WTC11 (cell line): ENCODE measurements around the gene PHLDA3. TPM values are rescaled to one million over a fixed set of nuclear protein-coding genes. Genes with fewer than 3 reads are reported as not detected.

ENCODE experiments used
- ATAC-seq: fragments of 200-7000 bp; cut with Tn5 transposase; 2 replicates; pipeline ENCODE4 v1.10.0; 2021; ENCODE audit warnings: mild to moderate bottlenecking, moderate library complexity
- CTCF ChIA-PET: fragments of 300-600 bp; sonication (Branson Sonifier 250); formaldehyde crosslinking; loops from one replicate; lab custom pipeline; 2021; ENCODE audit warnings: antibody characterized with exemption; lab: Charles Lee
- POLR2A ChIA-PET: fragments of 350-600 bp; sonication (Branson Sonifier 250); formaldehyde crosslinking; loops from one replicate; lab custom pipeline; 2021; ENCODE audit warnings: antibody characterized with exemption; lab: Charles Lee
- DNase-seq: peaks from one replicate; pipeline ENCODE4 v3.0.0; 2021; ENCODE audit warnings: low spot score
- H3K27ac Mint-ChIP-seq: 2 replicates; pipeline ENCODE4 v1.8.0; 2021; ENCODE audit warnings: mixed read lengths
- H3K27me3 Mint-ChIP-seq: 2 replicates; pipeline ENCODE4 v1.8.0; 2021; ENCODE audit warnings: low read depth, mild to moderate bottlenecking, moderate library complexity, mixed read lengths
- H3K36me3 Mint-ChIP-seq: 2 replicates; pipeline ENCODE4 v1.8.0; 2021; ENCODE audit warnings: mixed read lengths
- H3K4me1 Mint-ChIP-seq: 2 replicates; pipeline ENCODE4 v1.8.0; 2022; ENCODE audit warnings: mixed read lengths
- H3K4me3 Mint-ChIP-seq: 2 replicates; pipeline ENCODE4 v1.8.0; 2021; ENCODE audit warnings: mild to moderate bottlenecking, moderate library complexity, mixed read lengths
- H3K9me3 Mint-ChIP-seq: 2 replicates; pipeline ENCODE4 v1.8.0; 2021; ENCODE audit warnings: mixed read lengths
- CBFB ChIP-seq: sonication (generic); formaldehyde crosslinking; IDR thresholded peaks from 2 replicates; pipeline ENCODE4 v1.8.1; 2022; ENCODE audit warnings: mild to moderate bottlenecking, low read depth, missing genetic modification reagents
- CREM ChIP-seq: sonication (generic); formaldehyde crosslinking; IDR thresholded peaks from 2 replicates; pipeline ENCODE4 v1.8.1; 2022; ENCODE audit warnings: mild to moderate bottlenecking, missing genetic modification reagents, moderate library complexity
- E2F4 ChIP-seq: sonication (generic); formaldehyde crosslinking; IDR thresholded peaks from 2 replicates; pipeline ENCODE4 v1.8.1; 2022; ENCODE audit warnings: low read depth, mild to moderate bottlenecking, moderate library complexity, missing genetic modification reagents, borderline replicate concordance
- FOXK1 ChIP-seq: sonication (generic); formaldehyde crosslinking; IDR thresholded peaks from 2 replicates; pipeline ENCODE4 v1.8.0; 2022; ENCODE audit warnings: mild to moderate bottlenecking, moderate library complexity, missing genetic modification reagents
- FOXP4 ChIP-seq: sonication (generic); formaldehyde crosslinking; IDR thresholded peaks from 2 replicates; pipeline ENCODE4 v1.8.0; 2022; ENCODE audit warnings: mild to moderate bottlenecking, missing genetic modification reagents
- GRHL2 ChIP-seq: fragments of 250-450 bp; sonication (Bioruptor Pico); IDR thresholded peaks from 2 replicates; pipeline ENCODE4 v1.8.0; 2022; ENCODE audit warnings: mild to moderate bottlenecking, moderate library complexity; ENCODE audit not compliant: insufficient replicate concordance, severe bottlenecking
- GTF2I ChIP-seq: fragments of 250-450 bp; sonication (Bioruptor Pico); conservative IDR thresholded peaks from 2 replicates; pipeline ENCODE4 v1.4.0; 2021; ENCODE audit warnings: mild to moderate bottlenecking
- HMGA2 ChIP-seq: fragments of 250-450 bp; sonication (Bioruptor Pico); IDR thresholded peaks from 2 replicates; pipeline ENCODE4 v1.4.0; 2021; ENCODE audit warnings: mild to moderate bottlenecking, moderate library complexity
- SP1 ChIP-seq: sonication (generic); formaldehyde crosslinking; conservative IDR thresholded peaks from 2 replicates; pipeline ENCODE4 v1.8.1; 2022; ENCODE audit warnings: missing genetic modification reagents
- TEAD4 ChIP-seq: sonication (generic); formaldehyde crosslinking; IDR thresholded peaks from 2 replicates; pipeline ENCODE4 v1.8.0; 2022; ENCODE audit warnings: mild to moderate bottlenecking, missing genetic modification reagents
- TP53 ChIP-seq: sonication (generic); formaldehyde crosslinking; IDR thresholded peaks from 2 replicates; pipeline ENCODE4 v1.8.1; 2023; ENCODE audit warnings: mild to moderate bottlenecking, missing genetic modification reagents
- ZBTB21 ChIP-seq: sonication (generic); formaldehyde crosslinking; IDR thresholded peaks from 2 replicates; pipeline ENCODE4 v1.8.1; 2023; ENCODE audit warnings: mild to moderate bottlenecking, missing genetic modification reagents, borderline replicate concordance
- ZNF263 ChIP-seq: sonication (generic); formaldehyde crosslinking; IDR thresholded peaks from 2 replicates; pipeline ENCODE4 v1.8.1; 2022; ENCODE audit warnings: low read depth, mild to moderate bottlenecking, moderate library complexity, missing genetic modification reagents
- ZNF281 ChIP-seq: sonication (generic); formaldehyde crosslinking; IDR thresholded peaks from 2 replicates; pipeline ENCODE4 v1.8.0; 2023; ENCODE audit warnings: mild to moderate bottlenecking, missing genetic modification reagents
- ZNF416 ChIP-seq: fragments of 250-450 bp; sonication (Bioruptor Pico); IDR thresholded peaks from 2 replicates; pipeline ENCODE4 v1.9.0; 2021; ENCODE audit warnings: mild to moderate bottlenecking, inconsistent platforms
- ZNF423 ChIP-seq: fragments of 250-450 bp; sonication (Bioruptor Pico); IDR thresholded peaks from 2 replicates; pipeline ENCODE4 v2.1.2; 2022; ENCODE audit warnings: mild to moderate bottlenecking, moderate library complexity
- ZNF425 ChIP-seq: fragments of 250-450 bp; sonication (Bioruptor Pico); conservative IDR thresholded peaks from 2 replicates; pipeline ENCODE4 v1.9.0; 2021; ENCODE audit warnings: mild to moderate bottlenecking
- total RNA-seq: library from RNA; stranded (reverse); gene quantifications from 3 replicates; pipeline ENCODE4 v1.2.3, GENCODE V29; 2021
- TF ChIP-seq, protein P1 (sequence below): fragments of 250-450 bp; sonication (Bioruptor Pico); IDR thresholded peaks from 2 replicates; pipeline ENCODE4 v1.8.0; 2021; ENCODE audit warnings: mild to moderate bottlenecking

Gene PHLDA3
- total RNA-seq, 1 experiment from 2014 or later: 95.1 TPM

DNA sequence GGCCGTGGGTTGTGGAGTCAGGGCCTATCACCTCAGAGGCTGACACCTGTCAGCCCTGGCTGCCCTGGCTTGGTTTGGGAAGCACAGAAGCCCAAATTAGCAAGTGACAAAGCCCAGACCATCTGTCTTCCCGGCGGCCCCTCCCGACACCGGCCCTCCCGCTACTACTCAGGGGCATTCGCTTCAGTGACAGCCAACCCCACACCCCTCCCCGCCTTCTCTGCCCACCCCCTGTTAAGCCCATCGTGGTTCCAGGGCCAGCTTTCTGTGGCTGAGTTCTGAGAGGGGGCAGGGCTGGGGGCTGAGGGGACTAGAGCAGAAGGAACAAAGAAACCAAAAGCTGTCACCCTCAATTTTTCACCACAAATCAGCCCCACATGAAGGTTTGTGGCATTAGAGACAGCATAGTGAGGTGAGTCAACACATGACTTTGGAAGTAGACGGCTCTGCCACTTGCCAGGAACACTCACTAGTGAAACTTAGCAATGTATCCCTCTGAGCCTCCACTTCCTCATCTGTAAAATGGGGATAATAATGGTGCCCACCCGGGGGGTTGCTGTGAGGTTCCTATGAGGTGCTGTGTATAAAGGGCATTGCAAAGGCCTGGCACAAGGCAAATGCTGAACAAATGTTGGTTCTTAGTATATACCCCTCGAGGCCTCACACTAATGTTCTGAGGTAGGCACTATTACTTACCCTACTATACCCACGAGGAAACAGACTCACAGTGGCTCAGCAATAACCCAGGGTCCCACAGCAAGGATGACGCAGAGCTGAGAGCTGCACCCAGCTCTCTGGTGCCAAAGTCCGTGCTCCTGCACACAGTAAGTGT is 42.3 kb downstream of the PHLDA3 start:
- no peak for TF ChIP-seq TEAD4 (CRISPR knock-in tag)
- TF ChIP-seq CREM (CRISPR knock-in tag): no peak
- TF ChIP-seq ZNF423 (CRISPR knock-in tag): no peak
- TF ChIP-seq GRHL2 (CRISPR knock-in tag): no peak
- no peak for TF ChIP-seq CBFB
- no peak for TF ChIP-seq FOXK1 (CRISPR knock-in tag)
- TF ChIP-seq TP53: no peak
- TF ChIP-seq ZBTB21 (CRISPR knock-in tag): no peak
- TF ChIP-seq ZNF416 (CRISPR knock-in tag): no peak
- TF ChIP-seq E2F4 (CRISPR knock-in tag): no peak
- no peak for TF ChIP-seq GTF2I (CRISPR knock-in tag)
- TF ChIP-seq ZNF425 (CRISPR knock-in tag): no peak
- TF ChIP-seq FOXP4 (CRISPR knock-in tag): no peak
- TF ChIP-seq ZNF281: no peak
- TF ChIP-seq, protein P1, sequence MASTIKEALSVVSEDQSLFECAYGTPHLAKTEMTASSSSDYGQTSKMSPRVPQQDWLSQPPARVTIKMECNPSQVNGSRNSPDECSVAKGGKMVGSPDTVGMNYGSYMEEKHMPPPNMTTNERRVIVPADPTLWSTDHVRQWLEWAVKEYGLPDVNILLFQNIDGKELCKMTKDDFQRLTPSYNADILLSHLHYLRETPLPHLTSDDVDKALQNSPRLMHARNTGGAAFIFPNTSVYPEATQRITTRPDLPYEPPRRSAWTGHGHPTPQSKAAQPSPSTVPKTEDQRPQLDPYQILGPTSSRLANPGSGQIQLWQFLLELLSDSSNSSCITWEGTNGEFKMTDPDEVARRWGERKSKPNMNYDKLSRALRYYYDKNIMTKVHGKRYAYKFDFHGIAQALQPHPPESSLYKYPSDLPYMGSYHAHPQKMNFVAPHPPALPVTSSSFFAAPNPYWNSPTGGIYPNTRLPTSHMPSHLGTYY (CRISPR knock-in tag): no peak
- TF ChIP-seq HMGA2: no peak
- TF ChIP-seq ZNF263 (CRISPR knock-in tag): no peak
- TF ChIP-seq SP1 (CRISPR knock-in tag): no peak
- Mint-ChIP-seq H3K9me3 (peaks cover 4% of the 10 kb centered on the region), H3K4me3 (no peak overlapping the region), H3K27ac (no peak overlapping the region), H3K27me3 (no peaks in the 10 kb centered on the region), H3K4me1 (no peaks in the 10 kb centered on the region), H3K36me3 (no peaks in the 10 kb centered on the region)
- no peak for DNase-seq
- POLR2A ChIA-PET: interaction anchor here (0.7 kb wide), 1 partner anchor 197 kb away, joined by 3 read pairs; no protein-coding TSS in a partner anchor
- no peak for ATAC-seq
- CTCF ChIA-PET: interaction anchor here (0.7 to 3.2 kb wide), 4 partner anchors 9 to 86 kb away, joined by 4 to 26 read pairs (median 4); no protein-coding TSS in a partner anchor
